HG02798 (cell line): ENCODE results near the gene KRT25.
"Not testable (repeated sequence)": the region's sequence is repeated elsewhere in the genome, so short reads cannot be mapped to it uniquely, and the experiment has no call there.

Experiments used
- ATAC-seq: cut with Tn5 transposase; IDR thresholded peaks from one replicate; pipeline ENCODE4 v1.9.1; 2021; ENCODE audit warnings: mild to moderate bottlenecking; ENCODE audit not compliant: unreplicated experiment, poor library complexity

Gene KRT25

GRCh38 chr17:40760105-40761016 lies 5.2 kb upstream of the KRT25 start:
- ATAC-seq, result no peak

GRCh38 chr17:40753804-40754203 lies 1.3 kb downstream of the KRT25 start:
- ATAC-seq, result no peak

- no peak for ATAC-seq
Observed at GRCh38 chr17:40751065-40751464, 4.1 kb downstream of the KRT25 start.

- ATAC-seq, result no peak
Observed at GRCh38 chr17:40750391-40750790, 4.7 kb downstream of the KRT25 start.

- ATAC-seq, result not testable (repeated sequence)
Observed at GRCh38 chr17:40748666-40749065, 6.5 kb downstream of the KRT25 start.

GRCh38 chr17:40738553-40738952 lies 16.6 kb downstream of the KRT25 start:
- no peak for ATAC-seq

- no peak for ATAC-seq
Observed at GRCh38 chr17:40735016-40735415, 20.1 kb downstream of the KRT25 start.

- no peak for ATAC-seq
Observed at GRCh38 chr17:40734018-40734417, 21.1 kb downstream of the KRT25 start.

- no peak for ATAC-seq
Observed at GRCh38 chr17:40730970-40731369, 24.2 kb downstream of the KRT25 start.

- ATAC-seq, result no peak
Observed at GRCh38 chr17:40727447-40728231, 27.5 kb downstream of the KRT25 start.

- ATAC-seq, result no peak
Observed at GRCh38 chr17:40726919-40727318, 28.2 kb downstream of the KRT25 start.

GRCh38 chr17:40724656-40725055 lies 30.5 kb downstream of the KRT25 start:
- ATAC-seq, result no peak

- no peak for ATAC-seq
Observed at GRCh38 chr17:40722241-40722640, 32.9 kb downstream of the KRT25 start.

GRCh38 chr17:40720899-40721298 lies 34.2 kb downstream of the KRT25 start:
- ATAC-seq, result no peak

GRCh38 chr17:40718930-40719329 lies 36.2 kb downstream of the KRT25 start:
- no peak for ATAC-seq

GRCh38 chr17:40717776-40718175 lies 37.4 kb downstream of the KRT25 start:
- no peak for ATAC-seq

- ATAC-seq, result no peak
Observed at GRCh38 chr17:40714473-40714872, 40.7 kb downstream of the KRT25 start.

GRCh38 chr17:40707745-40708144 lies 47.4 kb downstream of the KRT25 start:
- no peak for ATAC-seq

GRCh38 chr17:40705584-40705983 lies 49.5 kb downstream of the KRT25 start:
- no peak for ATAC-seq

GRCh38 chr17:40703652-40704051 lies 51.5 kb downstream of the KRT25 start, which contains the start of gene KRT24:
KRT24 (minus strand) TSS chr17:40703752; CDS start chr17:40703693, 59 bp downstream.
- no peak for ATAC-seq

GRCh38 chr17:40702271-40702670 lies 52.9 kb downstream of the KRT25 start:
- no peak for ATAC-seq
